Limb (tissue), 2 donors: ENCODE data around the gene RUFY3.
"Not testable (repeated sequence)": the region's sequence is repeated elsewhere in the genome, so short reads cannot be mapped to it uniquely, and the experiment has no call there.

Experiments
- DNase-seq, 2 donors: peaks; one replicate each; pipeline ENCODE4 v3.0.0-alpha.2; 2016; ENCODE audit errors: extremely low spot score in 2 of 2

RUFY3 gene

DNA sequence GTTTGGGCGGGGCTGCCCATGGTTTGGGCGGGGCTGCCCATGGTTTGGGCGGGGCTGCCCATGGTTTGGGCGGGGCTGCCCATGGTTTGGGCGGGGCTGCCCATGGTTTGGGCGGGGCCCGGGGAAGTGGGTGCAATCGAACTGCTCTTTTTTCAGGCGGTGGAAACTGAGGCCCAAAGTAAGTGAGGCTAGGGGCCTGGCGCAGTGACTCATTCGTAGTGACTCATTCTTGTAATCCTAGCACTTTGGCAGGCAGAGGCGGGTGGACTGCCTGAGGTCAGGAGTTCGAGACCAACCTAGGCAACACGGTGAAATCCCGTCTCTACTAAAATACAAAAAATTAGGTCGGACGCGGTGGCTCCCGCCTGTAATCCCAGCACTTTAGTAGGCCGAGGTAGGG, 118.4 kb downstream of the RUFY3 start:
- DNase-seq: peak in 1 of 2 donors; percentile 51

DNA sequence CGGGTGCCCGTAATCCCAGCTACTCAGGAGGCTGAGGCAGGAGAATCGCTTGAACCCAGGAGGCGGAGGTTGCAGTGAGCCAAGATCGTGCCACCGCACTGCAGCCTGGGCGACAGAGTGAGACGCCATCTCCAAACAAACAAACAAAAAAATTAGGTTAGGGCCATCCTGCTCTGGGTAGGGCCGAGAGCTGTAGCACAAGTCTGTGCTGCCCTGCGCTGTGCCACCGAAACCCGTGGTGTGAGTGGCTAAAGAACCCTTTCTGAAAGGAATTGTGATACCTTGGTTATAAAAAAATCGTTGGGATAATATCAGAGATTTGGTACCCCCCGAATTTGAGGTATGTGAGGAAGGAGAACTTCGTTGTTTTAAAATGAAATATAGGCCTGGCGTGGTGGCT, 118.9 kb downstream of the RUFY3 start:
- DNase-seq: not testable (repeated sequence)

DNA sequence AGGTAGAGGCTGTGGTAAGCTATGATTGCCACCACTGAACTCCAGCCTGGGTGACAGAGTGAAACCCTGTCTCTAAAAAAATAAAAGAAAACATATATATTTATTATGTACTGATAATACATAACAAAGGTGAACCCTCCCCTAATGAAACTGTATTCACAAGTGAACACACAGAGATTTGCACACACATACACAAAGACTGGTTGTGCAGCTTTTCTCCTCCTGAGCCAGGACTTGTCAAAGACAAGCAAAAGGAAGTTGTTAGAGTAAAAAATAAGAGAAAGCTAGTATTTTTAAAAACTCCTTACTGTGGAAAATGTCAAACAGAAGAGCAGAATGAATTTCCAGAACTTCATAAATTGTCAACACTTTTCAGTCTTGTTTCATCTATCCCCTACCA, 119.4 kb downstream of the RUFY3 start:
- no peak for DNase-seq

DNA sequence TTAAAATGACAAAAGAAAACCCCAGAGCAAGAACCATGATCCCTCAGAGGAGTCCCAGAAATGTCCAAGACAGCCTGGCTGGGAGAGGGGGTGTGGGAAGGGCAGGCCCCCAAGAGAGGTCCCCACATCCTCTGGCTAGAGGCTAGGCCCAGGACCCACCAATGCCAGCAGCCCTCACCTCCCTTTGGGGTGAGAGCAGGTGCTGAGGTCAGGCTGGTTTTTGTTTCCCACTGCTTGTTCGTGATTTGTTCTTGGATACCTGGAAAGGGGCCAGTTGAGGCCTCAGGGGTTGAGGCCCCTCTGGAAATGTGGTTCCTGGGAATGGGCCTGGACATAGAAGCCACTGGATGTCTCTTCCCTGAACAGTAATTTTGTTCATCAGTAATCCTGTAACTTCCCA, 120.2 kb downstream of the RUFY3 start:
- no peak for DNase-seq

DNA sequence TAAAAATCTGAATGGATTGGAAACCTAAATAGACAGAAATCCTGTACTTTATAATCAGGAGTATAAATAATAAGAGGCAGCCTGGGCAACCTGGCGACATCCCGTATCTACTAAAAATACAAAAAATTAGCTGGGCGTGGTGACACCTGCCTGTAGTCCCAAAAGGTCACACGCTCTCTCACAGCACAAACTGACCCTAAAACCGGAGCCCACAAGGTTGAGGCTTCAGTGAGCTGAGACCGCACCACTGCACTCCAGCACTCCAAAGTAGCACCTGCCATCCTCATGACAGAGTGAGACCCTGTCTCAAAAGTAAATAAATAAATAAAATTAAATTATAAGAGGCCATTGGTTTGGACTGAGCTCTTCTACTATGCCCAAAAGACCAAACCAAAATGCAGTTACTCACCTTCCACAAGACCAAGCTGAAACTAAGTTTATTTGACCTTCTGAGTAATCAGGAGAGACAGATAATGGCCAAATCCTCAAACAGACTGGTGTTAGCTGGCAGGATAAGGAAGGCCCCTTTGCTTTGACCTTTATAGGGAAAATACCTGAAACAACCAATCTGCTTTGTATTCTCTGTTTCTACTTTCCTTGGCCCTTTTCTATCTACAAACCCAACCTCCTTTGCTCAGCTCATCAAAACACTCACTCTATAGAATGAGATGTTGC, 121.1 kb downstream of the RUFY3 start:
- DNase-seq: no peak

DNA sequence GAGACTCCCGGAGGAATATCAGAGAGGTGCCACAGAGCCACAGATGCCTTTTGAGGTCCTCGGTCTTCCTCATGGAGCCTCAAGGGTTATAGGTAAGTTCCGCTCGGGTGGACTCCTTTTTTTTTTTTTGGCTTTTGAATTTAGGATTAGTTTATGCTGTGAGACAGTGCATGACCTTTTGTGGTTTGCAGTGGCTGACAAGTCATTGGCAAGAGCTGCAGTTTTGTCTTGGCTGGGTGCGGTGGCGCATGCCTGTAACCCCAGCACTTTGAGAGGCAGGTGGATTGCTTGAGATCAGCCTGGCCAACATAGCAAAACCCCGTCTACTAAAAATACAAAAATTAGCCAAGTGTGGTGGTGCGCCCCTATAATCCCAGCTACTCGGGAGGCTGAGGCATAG, 122.4 kb downstream of the RUFY3 start:
- DNase-seq: no peak

DNA sequence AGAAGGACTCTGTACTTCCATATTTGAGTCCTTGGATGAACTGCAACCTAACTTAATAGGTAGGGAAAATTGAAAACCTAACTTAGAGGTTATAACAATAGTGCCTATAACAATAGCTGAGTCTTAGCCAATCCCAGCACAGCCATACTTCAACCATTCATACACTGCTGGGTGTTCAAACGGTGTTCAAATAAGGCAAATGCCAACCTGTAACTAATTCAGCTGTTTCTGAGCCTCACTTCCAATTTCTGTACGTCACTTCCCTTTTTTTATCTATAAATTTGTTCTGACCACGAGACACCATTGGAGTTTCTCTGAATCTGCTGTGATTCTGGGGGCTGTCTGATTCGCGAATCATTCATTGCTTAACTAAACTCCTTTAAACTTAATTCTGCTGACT, 127.5 kb downstream of the RUFY3 start:
- no peak for DNase-seq

DNA sequence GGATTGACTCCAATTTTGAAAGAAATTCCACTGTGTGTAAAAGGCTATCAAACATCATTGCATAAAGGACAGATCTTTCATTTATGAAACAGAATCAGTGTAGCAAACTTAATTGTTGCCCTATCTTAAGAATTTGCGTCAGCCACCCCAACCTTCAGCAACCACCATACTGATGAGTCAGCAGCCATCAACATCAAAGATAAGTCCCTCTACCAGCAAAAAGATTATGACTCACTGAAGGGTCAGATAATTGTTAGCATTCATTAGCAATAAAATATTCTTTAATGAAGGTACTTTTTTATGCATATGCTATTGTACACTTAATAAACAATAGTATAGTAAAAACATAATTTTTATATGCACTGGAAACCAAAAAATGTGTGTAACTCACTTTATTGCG, 133.7 kb downstream of the RUFY3 start:
- DNase-seq: no peak
